ENCODE data around the gene DSCAM.
"Not testable (repeated sequence)": the region's sequence is repeated elsewhere in the genome, so short reads cannot be mapped to it uniquely, and the experiment has no call there.

DSCAM gene

DNA sequence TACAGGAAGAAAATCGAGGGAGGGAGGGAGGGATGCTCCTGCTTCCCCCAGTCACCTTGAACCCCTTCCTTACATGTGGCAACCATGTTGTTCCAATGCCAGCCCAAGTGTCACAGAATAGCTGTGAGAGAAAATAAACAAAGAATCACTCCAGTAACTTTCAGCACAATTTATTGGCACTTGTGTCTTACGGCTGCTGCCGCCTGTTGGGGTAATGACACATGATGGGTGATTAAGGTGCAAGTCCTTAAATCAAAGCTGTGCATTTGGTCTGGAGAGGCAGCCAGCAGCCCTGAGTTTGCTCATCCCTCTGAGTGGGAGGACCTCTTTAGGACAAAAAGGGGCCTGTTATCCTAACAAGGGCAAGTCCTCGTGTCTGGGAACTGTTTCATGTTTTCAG, 602.0 kb downstream of the DSCAM start:
- DNase-seq (ENCODE audit: low read depth), result no peak

- no peak for DNase-seq (ENCODE audit: low read depth)
Measured at GRCh38 chr21:40243685-40244084, 603.3 kb downstream of the DSCAM start.

DNA sequence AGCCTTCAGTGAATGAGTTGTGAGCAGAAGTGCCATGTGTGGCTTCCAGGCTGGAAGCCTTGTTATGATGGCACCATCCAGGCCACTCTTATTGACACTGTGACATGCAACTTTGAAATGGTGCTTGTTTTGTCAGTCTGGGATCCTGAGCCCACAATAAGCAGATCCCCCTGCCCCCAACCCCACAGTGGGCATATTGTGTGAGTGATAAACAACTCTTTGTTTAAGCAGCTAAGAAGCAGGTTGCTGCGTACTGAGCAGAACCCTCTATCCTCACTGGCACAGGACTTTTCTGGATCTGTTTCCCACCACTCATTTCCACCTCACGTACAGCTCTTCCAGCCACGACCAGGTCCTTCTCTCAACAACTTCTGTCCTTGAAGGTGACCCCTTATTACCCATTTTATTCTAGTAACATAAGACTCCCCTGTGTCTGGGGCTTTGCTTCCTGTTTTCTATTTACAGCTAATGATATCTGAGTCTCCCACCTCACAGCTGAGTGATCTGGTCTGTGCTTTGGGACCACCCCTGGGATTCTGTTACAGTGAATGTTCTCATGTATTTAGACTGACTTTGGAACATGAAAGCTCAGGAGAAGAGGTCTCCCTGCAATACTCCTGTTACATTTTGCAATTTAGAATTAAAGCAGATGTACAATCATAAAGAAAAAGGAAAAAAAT, 604.2 kb downstream of the DSCAM start:
- no peak for DNase-seq (ENCODE audit: low read depth)

GRCh38 chr21:40235528-40235927, 611.4 kb downstream of the DSCAM start:
- DNase-seq (ENCODE audit: low read depth), result no peak

DNA sequence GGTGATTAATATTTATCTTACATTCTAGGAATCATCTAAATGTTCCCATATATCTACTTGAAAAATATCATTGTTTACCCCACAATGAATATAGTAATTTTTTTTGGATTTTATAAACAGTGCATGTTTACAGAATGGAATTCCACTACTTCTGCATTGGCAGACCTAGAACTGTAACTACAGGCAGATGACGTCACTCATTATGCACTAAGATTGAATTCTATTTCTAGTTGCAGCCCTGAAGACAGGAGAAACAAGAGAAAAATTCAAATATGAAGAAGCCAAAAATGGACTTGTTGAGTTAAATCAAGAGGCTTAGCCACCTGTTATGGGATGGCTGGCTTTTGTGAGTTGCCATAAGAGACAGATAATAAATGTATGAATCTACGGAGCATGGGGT, 615.0 kb downstream of the DSCAM start:
- DNase-seq (ENCODE audit: low read depth), result no peak

DNA sequence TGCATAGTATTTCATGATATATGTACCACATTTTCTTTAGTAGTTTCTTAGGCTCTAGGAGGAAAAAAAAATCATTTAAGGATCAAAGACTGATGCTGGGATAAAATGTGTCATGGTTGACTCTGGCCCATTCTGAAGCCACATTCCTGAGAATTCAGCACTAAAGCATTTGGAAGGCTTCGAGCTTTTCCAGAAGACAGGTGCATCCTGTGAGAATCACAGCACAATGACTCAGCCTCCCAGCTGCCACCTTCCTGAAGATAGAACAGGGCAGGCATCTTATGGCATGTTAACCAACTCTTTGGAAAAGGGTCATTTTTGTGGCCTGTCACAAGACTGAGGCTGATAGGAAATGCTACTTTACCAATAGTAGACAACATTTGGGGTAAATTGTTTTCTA, 619.9 kb downstream of the DSCAM start:
- no peak for DNase-seq (ENCODE audit: low read depth)

DNA sequence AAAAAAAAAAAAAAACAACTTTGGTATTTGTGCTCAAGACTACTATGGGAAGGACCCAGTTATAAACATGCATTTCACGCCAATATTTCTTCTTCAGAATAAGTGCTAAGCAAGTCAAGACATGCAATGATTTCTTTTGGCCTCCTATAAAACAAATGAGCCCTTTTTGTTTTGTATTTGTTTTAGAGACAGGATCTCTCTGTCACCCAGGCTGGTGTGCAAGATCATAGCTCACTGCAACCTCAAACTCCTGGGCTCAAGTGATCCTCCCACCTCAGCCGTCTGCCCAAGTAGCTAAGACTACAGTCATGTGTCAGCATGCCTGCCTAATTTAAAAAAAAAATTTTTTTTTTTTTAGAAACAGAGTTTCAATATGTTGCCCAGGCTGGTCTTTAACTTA, 631.0 kb downstream of the DSCAM start:
- no peak for DNase-seq (ENCODE audit: low read depth)

- no peak for DNase-seq (ENCODE audit: low read depth)
Measured at GRCh38 chr21:40210251-40210650, 636.7 kb downstream of the DSCAM start.

- no peak for DNase-seq (ENCODE audit: low read depth)
Measured at GRCh38 chr21:40208948-40209345, 638.0 kb downstream of the DSCAM start.

DNA sequence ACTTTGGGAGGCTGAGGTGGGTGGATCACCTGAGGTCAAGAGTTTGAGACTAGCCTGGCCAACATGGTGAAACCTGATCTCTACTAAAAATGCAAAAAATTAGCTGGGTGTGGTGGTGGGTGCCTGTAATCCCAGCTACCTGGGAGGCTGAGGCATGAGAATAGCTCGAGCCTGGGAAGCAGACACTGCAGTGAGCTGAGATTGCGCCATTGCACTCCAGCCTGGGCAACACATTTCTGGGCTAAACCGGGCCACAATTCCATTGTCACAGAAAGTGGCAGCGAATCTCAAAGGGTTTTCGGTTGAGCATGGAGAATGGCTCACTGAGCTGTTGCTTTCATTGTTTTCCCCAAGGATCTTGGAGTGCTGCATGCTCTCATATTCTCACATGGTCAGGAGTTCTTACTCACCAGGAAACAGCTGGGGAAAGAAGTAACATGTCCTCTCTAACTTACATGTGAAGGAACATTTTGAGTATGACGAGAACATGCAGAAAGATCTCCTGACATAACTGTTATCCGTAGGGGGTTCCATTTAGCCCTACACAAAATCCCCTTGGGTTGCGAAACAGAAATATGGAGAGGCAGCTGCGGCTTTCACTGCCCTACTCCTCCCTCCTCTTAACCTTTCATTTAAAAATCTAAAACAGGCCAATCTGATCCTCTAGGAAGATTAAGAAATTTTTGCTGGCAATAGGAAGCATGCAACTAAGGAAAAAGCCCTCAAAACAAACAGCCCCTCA, 638.6 kb downstream of the DSCAM start:
- DNase-seq (ENCODE audit: low read depth), result no peak

DNA sequence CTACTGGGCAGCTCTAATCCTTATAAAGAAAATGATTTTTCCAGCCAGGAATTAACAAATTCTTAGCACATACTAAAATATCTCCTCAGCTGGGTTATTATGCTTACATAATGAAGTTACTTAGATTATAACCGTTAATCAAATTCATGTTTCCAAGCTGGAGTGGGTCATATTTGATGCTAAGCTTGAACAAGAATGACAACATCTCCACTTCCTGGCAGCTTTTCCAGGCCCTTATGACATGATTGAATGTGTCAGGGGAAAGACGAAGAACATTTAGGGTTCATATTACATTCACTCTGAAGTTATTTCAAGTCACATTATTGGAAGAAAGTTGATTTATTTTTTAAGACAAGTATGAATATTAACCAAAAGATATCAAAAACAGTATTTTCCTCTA, 646.0 kb downstream of the DSCAM start:
- no peak for DNase-seq (ENCODE audit: low read depth)

GRCh38 chr21:40200126-40200525, 646.8 kb downstream of the DSCAM start:
- no peak for DNase-seq (ENCODE audit: low read depth)

DNA sequence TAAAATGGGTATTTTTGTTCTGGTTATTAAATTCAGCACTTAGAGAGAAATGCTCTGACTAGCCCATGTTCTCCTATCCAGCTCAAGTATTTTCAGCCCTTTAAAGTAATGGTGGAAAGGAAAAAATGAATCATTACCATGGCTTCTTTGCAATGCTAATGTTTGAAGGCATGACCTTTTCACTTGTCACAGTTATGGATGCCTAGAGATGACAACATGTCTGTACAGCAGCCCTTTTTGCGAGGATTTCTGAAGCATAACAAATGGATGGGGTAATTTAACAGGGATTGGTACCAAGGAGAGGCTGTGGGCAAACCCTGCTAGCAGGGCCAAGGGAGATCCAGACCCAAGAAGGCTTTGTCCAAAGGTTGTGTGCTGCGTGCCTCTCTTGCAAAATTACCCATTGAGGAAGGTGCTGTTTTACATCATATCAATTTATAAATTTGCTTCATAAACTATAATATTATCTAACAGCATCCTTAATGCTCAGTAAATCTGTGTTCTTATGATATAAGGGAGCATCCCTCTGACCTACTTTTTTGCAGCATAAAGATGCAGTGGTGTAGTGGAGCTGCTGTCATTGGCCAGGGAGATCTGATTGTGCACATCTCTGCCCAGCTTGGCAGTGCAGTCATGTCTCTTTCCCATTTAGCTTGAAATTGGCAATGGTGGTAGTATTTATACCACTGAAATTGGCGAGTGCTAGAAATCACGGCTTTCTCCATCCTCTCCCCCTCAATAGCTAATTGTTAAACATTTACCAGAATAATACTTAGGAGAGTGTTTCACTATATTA, 652.6 kb downstream of the DSCAM start:
- DNase-seq (ENCODE audit: low read depth), result no peak

DNA sequence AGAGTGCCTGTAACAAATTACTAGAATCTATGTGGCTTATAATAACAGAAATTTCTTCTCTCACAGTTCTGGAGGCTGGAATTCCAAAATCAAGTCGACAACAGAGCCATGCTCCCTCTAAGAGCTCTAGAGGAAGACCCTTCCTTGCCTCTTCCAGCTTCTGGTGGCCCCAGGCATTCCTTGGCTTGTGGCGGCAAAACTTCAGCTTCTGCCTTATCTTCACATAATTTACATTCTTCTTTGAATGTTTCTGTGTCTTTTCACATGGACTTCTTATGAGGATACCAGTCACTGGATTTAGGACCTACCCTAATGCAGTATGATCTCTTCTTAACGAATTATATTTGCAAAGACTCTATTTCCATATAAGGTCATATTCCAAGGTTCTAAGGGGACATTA, 655.3 kb downstream of the DSCAM start:
- DNase-seq (ENCODE audit: low read depth), result no peak

- no peak for DNase-seq (ENCODE audit: low read depth)
Measured at GRCh38 chr21:40191196-40191595, 655.8 kb downstream of the DSCAM start.

DNA sequence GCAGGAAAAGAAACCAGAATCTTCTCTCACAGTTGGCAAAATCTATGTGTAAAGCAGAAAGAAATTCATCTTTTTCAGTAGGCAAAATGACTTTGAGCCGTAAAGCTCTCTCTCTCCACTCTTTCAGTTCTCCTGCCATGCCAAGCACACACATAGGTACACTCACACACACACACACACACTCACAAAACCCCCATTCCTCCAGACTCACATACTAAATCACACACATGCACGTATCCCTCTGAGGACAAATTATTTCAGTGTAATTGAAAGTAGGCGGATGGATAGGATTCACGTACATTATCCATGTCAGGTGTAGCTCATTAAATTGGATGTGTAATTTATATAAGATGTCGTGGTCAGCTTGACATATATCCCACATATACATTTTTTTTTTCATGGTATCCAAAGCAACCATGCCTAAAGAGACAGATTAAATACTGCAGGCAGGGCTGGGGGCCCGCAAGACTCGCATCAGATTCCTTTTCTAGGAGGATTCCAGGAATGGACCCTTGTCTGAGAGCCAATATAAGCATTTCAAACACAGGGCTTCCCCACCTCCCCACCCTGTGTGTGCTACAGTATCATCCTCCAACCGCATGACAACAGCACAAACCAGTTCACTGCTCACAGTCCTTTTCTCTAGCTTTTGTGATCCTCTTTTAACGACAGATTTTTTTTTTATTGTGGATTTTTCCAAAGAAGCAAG, 658.9 kb downstream of the DSCAM start:
- DNase-seq (ENCODE audit: low read depth), result no peak

DNA sequence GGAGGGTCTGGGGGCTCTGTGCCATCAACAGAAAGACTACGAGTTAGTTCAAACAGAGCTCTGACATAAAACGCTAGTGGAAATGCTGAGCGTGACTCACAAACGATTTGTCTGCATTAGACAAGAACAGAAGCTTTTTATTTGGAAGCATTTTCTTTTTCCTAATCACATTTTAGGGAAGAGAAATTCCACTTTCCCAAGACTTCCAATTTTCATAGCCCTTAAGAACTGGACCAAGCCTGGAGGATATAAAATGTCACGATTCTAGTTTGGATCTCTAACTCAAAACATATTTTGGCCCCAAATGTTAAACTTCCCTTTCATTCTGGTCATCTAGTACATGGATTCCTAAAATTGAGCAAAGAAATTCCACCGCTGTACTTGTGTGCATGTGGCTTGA, 659.7 kb downstream of the DSCAM start:
- DNase-seq (ENCODE audit: low read depth), result no peak

DNA sequence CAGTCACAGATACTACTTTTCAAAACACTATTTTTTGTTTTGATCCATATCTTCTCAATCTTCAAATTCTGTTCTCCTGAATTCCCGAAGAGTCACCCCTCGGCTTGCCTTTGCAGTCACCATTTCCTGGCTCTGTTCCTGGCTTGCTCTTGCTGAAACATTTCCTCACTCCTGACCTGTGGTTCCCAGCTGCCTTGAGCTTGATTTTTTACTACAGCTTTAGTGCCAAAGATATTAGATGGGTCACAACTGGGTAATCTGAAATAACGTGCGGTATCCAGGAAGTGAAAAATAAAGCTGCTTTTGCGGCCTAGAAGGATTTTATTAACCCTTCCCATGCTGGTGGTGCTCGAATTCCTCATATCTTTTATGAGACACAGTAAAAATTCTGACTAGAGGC, 660.9 kb downstream of the DSCAM start:
- DNase-seq (ENCODE audit: low read depth), result no peak

DNA sequence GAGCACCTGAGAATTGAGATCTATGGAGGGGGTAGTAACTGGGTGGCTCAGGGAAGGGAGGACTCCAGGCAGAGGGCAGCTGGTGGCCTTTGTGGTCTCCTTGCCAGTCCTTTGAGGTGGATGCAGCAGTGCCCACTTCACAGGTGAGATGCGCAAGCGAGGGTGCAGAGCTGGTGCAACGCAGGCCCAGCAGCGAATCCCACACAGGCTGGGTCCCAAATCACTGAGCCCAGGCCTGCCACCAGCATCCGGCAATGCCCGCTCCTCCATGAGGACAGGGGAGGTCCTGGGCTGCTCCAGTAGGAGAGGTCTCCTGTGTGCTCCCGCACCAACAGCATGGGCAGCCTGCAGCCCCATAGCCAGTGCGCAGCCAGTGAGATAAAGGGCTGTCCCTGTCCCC, 661.8 kb downstream of the DSCAM start:
- DNase-seq (ENCODE audit: low read depth), result no peak

DNA sequence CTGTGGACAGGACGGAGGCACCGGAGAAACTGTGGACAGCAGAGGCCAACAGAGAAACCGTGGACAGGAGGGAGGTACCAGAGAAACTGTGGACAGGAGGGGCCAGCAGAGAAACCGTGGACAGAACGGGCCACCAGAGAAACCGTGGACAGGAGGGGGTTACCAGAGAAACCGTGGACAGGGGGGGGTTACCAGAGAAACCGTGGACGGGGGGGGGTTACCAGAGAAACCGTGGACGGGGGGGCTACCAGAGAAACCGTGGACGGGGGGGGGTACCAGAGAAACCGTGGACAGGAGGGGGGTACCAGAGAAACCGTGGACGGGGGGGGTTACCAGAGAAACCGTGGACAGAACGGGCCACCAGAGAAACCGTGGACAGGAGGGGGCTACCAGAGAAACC, 664.5 kb downstream of the DSCAM start:
- not testable (repeated sequence) for DNase-seq (ENCODE audit: low read depth)

DNA sequence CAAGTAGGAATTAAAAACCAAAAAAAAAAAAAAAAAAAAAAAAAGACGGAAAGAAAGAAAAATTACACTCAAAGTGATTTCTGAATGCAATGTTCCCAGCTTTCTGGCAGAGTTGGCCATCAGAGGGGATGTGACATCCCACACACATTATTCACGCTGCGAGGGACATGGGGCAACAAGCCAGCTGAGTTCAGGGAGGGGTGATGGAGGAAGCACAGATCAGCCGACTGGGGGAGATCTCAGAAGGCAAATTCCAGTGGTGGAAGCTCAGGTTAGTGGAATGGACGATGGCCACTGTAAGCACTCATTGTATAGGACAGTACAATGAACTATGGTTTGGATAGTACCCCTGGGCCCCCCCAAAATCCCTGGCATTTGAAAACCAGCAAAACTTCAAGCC, 667.8 kb downstream of the DSCAM start:
- DNase-seq (ENCODE audit: low read depth), result no peak

- no peak for DNase-seq (ENCODE audit: low read depth)
Measured at GRCh38 chr21:40178726-40179125, 668.2 kb downstream of the DSCAM start.

GRCh38 chr21:40177979-40178378, 669.0 kb downstream of the DSCAM start:
- DNase-seq (ENCODE audit: low read depth), result no peak
